H1 (cell line): ENCODE data around the gene ST6GALNAC5. TPM values are rescaled to one million over a fixed set of nuclear protein-coding genes. Genes with fewer than 3 reads are reported as not detected.

ENCODE experiments used
- CTCF ChIA-PET: fragments of 300-600 bp; sonication (Branson Sonifier 250); formaldehyde crosslinking; loops from one replicate; lab custom pipeline; 2021; ENCODE audit not compliant: partially characterized antibody; lab: Charles Lee
- POLR2A ChIA-PET: fragments of 300-600 bp; sonication (Branson Sonifier 250); formaldehyde crosslinking; loops from one replicate; lab custom pipeline; 2021; ENCODE audit warnings: inconsistent platforms; ENCODE audit not compliant: partially characterized antibody; lab: Charles Lee
- DNase-seq, 2 experiments: peaks; one replicate each; pipeline versions ENCODE4 v3.0.0 to v3.0.0-alpha.2; 2010 to 2022; ENCODE audit warnings: low spot score in 2 of 2, low read depth in 1 of 2, mixed read lengths in 1 of 2
- FAIRE-seq: peaks from 2 replicates; lab custom pipeline; 2011; peaks lifted over from hg19 to GRCh38; lab: Jason Lieb, UNC
- H2AFZ ChIP-seq: 2 replicates; pipeline ENCODE4 v1.8.1; 2012; ENCODE audit warnings: low read length, inconsistent platforms
- H2AK5ac ChIP-seq: 2 replicates; pipeline ENCODE4 v1.6.1; 2013; ENCODE audit warnings: low read depth, low read length
- H2BK120ac ChIP-seq: replicated peaks from 2 replicates; pipeline ENCODE3; 2013; ENCODE audit warnings: low read depth, low read length, inconsistent platforms
- H2BK12ac ChIP-seq: 2 replicates; pipeline ENCODE4 v1.6.1; 2013; ENCODE audit warnings: low read depth, low read length
- H2BK15ac ChIP-seq: 2 replicates; pipeline ENCODE4 v1.6.1; 2013; ENCODE audit warnings: low read length
- H2BK20ac ChIP-seq: 2 replicates; pipeline ENCODE4 v1.6.1; 2013; ENCODE audit warnings: low read length
- H2BK5ac ChIP-seq: 2 replicates; pipeline ENCODE4 v1.6.1; 2013; ENCODE audit warnings: low read depth, low read length
- H3K14ac ChIP-seq: 2 replicates; pipeline ENCODE4 v1.6.1; 2013; ENCODE audit warnings: inconsistent platforms; ENCODE audit not compliant: insufficient read length
- H3K18ac ChIP-seq: 2 replicates; pipeline ENCODE4 v1.6.1; 2013; ENCODE audit warnings: low read length; ENCODE audit errors: extremely low read depth
- H3K23ac ChIP-seq: 2 replicates; pipeline ENCODE4 v1.6.1; 2013; ENCODE audit warnings: inconsistent platforms; ENCODE audit not compliant: insufficient read length
- H3K23me2 ChIP-seq: 2 replicates; pipeline ENCODE4 v1.6.1; 2013; ENCODE audit warnings: low read depth, low read length
- H3K27ac ChIP-seq: 2 replicates; pipeline ENCODE4 v1.6.1; 2011; ENCODE audit warnings: low read depth, low read length, inconsistent platforms
- H3K27me3 ChIP-seq, 4 experiments: replicated peaks in 1 of 4; 1 replicate in 1 of 4; 2 replicates in 3 of 4; pipeline versions ENCODE4 v1.6.1 to v1.8.1; 2011 to 2013; ENCODE audit warnings: low read length in 3 of 4, mild to moderate bottlenecking in 3 of 4, inconsistent platforms in 2 of 4, mixed read lengths in 2 of 4, moderate library complexity in 1 of 4; ENCODE audit not compliant: control insufficient read depth in 3 of 4, insufficient read depth in 3 of 4; ENCODE audit errors: extremely low read depth in 1 of 4
- H3K36me3 ChIP-seq, 4 experiments: 2 replicates each; pipeline versions ENCODE4 v1.6.1 to v1.8.1; 2011 to 2013; ENCODE audit warnings: mild to moderate bottlenecking in 4 of 4, low read length in 3 of 4, moderate library complexity in 2 of 4, control low read depth in 1 of 4, inconsistent platforms in 1 of 4; ENCODE audit not compliant: insufficient read depth in 4 of 4, control insufficient read depth in 2 of 4
- H3K4ac ChIP-seq: replicated peaks from 2 replicates; pipeline ENCODE3; 2013; ENCODE audit warnings: low read length, low read depth, mixed read lengths, inconsistent platforms; ENCODE audit not compliant: insufficient read length
- H3K4me1 ChIP-seq, 4 experiments: replicated peaks in 1 of 4; 1 replicate in 1 of 4; 2 replicates in 3 of 4; pipeline versions ENCODE4 v1.6.1 to v1.8.1; 2011 to 2013; ENCODE audit warnings: low read length in 3 of 4, inconsistent platforms in 2 of 4, mixed read lengths in 1 of 4; ENCODE audit not compliant: insufficient read depth in 4 of 4, control insufficient read depth in 3 of 4
- H3K4me2 ChIP-seq, 2 experiments: 2 replicates each; pipeline versions ENCODE4 v1.6.1 to v1.8.1; 2011 to 2013; ENCODE audit warnings: low read depth in 2 of 2, low read length in 2 of 2, control low read depth in 1 of 2, inconsistent platforms in 1 of 2, mild to moderate bottlenecking in 1 of 2; ENCODE audit not compliant: insufficient read depth in 1 of 2
- H3K4me3 ChIP-seq, 4 experiments: fragments of 200-600, 300-600 bp in 1 of 4; sonication (generic), shearing (Covaris generic), sonication (Bioruptor Twin) in 1 of 4; 2 replicates each; pipeline versions ENCODE4 v1.5.1 to v1.8.1; 2011 to 2016; ENCODE audit warnings: low read length in 4 of 4, low read depth in 3 of 4, control low read depth in 2 of 4, inconsistent platforms in 2 of 4, mild to moderate bottlenecking in 2 of 4, mixed read lengths in 1 of 4, moderate library complexity in 1 of 4; ENCODE audit not compliant: insufficient read depth in 2 of 4; ENCODE audit errors: extremely low read depth in 1 of 4
- H3K56ac ChIP-seq: replicated peaks from 2 replicates; pipeline ENCODE3; 2013; ENCODE audit warnings: low read depth, mild to moderate bottlenecking, mixed read lengths, low read length, inconsistent platforms; ENCODE audit not compliant: insufficient read length
- H3K79me1 ChIP-seq: 2 replicates; pipeline ENCODE4 v1.6.1; 2013; ENCODE audit warnings: low read depth, low read length, control low read depth
- H3K79me2 ChIP-seq, 2 experiments: 2 replicates each; pipeline versions ENCODE4 v1.6.1 to v1.8.1; 2012 to 2013; ENCODE audit warnings: low read length in 2 of 2, mild to moderate bottlenecking in 2 of 2, inconsistent platforms in 1 of 2; ENCODE audit not compliant: insufficient read depth in 2 of 2, control insufficient read depth in 1 of 2
- H3K9ac ChIP-seq, 4 experiments: replicated peaks in 1 of 4; 1 replicate in 1 of 4; 2 replicates in 3 of 4; pipeline versions ENCODE4 v1.6.1 to v1.8.1; 2011 to 2013; ENCODE audit warnings: low read depth in 3 of 4, low read length in 3 of 4, control low read depth in 2 of 4, mild to moderate bottlenecking in 2 of 4, moderate library complexity in 2 of 4, inconsistent platforms in 1 of 4; ENCODE audit errors: extremely low read depth in 1 of 4
- H3K9me3 ChIP-seq, 2 experiments: 2 replicates each; pipeline versions ENCODE4 v1.6.1 to v1.8.1; 2012 to 2013; ENCODE audit warnings: mild to moderate bottlenecking in 2 of 2, moderate library complexity in 2 of 2, control low read depth in 1 of 2, inconsistent platforms in 1 of 2, low read depth in 1 of 2, low read length in 1 of 2, mixed read lengths in 1 of 2; ENCODE audit not compliant: insufficient read depth in 2 of 2
- H4K20me1 ChIP-seq, 2 experiments: replicated peaks in 1 of 2; 2 replicates each; pipeline versions ENCODE3 to v1.8.1; 2011 to 2013; ENCODE audit warnings: inconsistent platforms in 2 of 2, low read length in 2 of 2, mild to moderate bottlenecking in 1 of 2; ENCODE audit not compliant: insufficient read depth in 2 of 2, control insufficient read depth in 1 of 2
- H4K5ac ChIP-seq: 2 replicates; pipeline ENCODE4 v1.6.1; 2013; ENCODE audit warnings: low read length, low read depth, mixed read lengths, inconsistent platforms; ENCODE audit not compliant: insufficient read length
- H4K8ac ChIP-seq: 2 replicates; pipeline ENCODE4 v1.8.0; 2013; ENCODE audit warnings: mild to moderate bottlenecking, moderate library complexity, low read length, inconsistent platforms; ENCODE audit not compliant: insufficient read depth; ENCODE audit errors: extremely low read depth
- H4K91ac ChIP-seq: replicated peaks from 2 replicates; pipeline ENCODE3; 2013; ENCODE audit warnings: low read length, mixed read lengths, inconsistent platforms; ENCODE audit not compliant: insufficient read length
- BCL11A ChIP-seq, 2 experiments: IDR thresholded peaks; one replicate each; pipeline ENCODE4 v1.6.1; 2011; ENCODE audit warnings: low read depth in 2 of 2, low read length in 2 of 2, mild to moderate bottlenecking in 2 of 2
- CBX5 ChIP-seq: fragments of 300-800, 300-1000 bp; sonication (generic); IDR thresholded peaks from 2 replicates; pipeline ENCODE4 v1.7.1; 2016; ENCODE audit warnings: antibody characterized with exemption, low read length, low read depth
- CBX8 ChIP-seq: fragments of 300-800, 300-1000 bp; sonication (generic); IDR thresholded peaks from 2 replicates; pipeline ENCODE4 v1.7.1; 2016; ENCODE audit warnings: low read depth, low read length, borderline replicate concordance
- EZH2 ChIP-seq: fragments of 200-600 bp; sonication (generic); IDR thresholded peaks from 2 replicates; pipeline ENCODE4 v1.7.1; 2012; ENCODE audit warnings: low read depth, mild to moderate bottlenecking, moderate library complexity, low read length, inconsistent platforms; ENCODE audit not compliant: severe bottlenecking
- JUN ChIP-seq: IDR thresholded peaks from 2 replicates; pipeline ENCODE4 v1.6.1; 2011; ENCODE audit warnings: low read depth, mild to moderate bottlenecking, improper control_type of control experiment, low read length
- KDM4A ChIP-seq: IDR thresholded peaks from one replicate; pipeline ENCODE4 v1.7.1; 2012; ENCODE audit warnings: low read depth, mild to moderate bottlenecking, moderate library complexity, low read length, inconsistent platforms; ENCODE audit not compliant: severe bottlenecking
- MAX ChIP-seq: IDR thresholded peaks from 2 replicates; pipeline ENCODE4 v1.6.1; 2012; ENCODE audit warnings: inconsistent platforms
- POU5F1 ChIP-seq: IDR thresholded peaks from 2 replicates; pipeline ENCODE4 v1.6.1; 2011; ENCODE audit warnings: low read depth, mild to moderate bottlenecking, low read length, moderate library complexity
- RFX5 ChIP-seq: IDR thresholded peaks from 2 replicates; pipeline ENCODE4 v1.6.1; 2011; ENCODE audit warnings: low read depth, low read length, improper control_type of control experiment, borderline replicate concordance
- RXRA ChIP-seq: IDR thresholded peaks from 2 replicates; pipeline ENCODE4 v1.6.1; 2011; ENCODE audit warnings: low read depth, mild to moderate bottlenecking, low read length, moderate library complexity; ENCODE audit not compliant: insufficient read depth
- SP1 ChIP-seq: IDR thresholded peaks from 2 replicates; pipeline ENCODE4 v1.6.1; 2011; ENCODE audit warnings: low read depth, low read length
- TBP ChIP-seq: IDR thresholded peaks from 2 replicates; pipeline ENCODE4 v1.6.1; 2011; ENCODE audit warnings: low read depth, low read length, improper control_type of control experiment
- WGBS, 2 experiments: shearing (Covaris generic) in 1 of 2; methylation state at CpG; one replicate each; pipeline versions ENCODE4 v1.1.6 to v1.1.7; 2013 to 2015; ENCODE audit warnings: low lambda C conversion rate in 2 of 2, mixed read lengths in 2 of 2, inconsistent platforms in 1 of 2, low coverage in 1 of 2, missing lambda C conversion rate in 1 of 2; ENCODE audit not compliant: insufficient replicate concordance in 2 of 2, insufficient coverage in 1 of 2, insufficient read length in 1 of 2; ENCODE audit errors: extremely low coverage in 1 of 2, missing lambda C conversion rate in 1 of 2; 5-methylcytosine and 5-hydroxymethylcytosine counted together
- polyA plus RNA-seq, 7 experiments: library from polyadenylated mRNA; depleted of rRNA in 3 of 7; stranded (reverse) in 5 of 7; unstranded in 2 of 7; fragments of >200 nt in 5 of 7; fragments of 200-250 nt in 2 of 7; gene quantifications; 1 replicate in 5 of 7; 2 replicates in 1 of 7; 4 replicates in 1 of 7; pipeline versions ENCODE4 v1.2.1 to v1.2.3, GENCODE V29; 2011 to 2013; ENCODE audit warnings: missing spikeins in 2 of 7, mixed read lengths in 2 of 7
- total RNA-seq: library from RNA; stranded (reverse); fragmentation: NEBNext Ultra II Directional; extraction: Animal tissue kit (Norgen Biotek cat#: 25700); gene quantifications from 2 replicates; pipeline ENCODE4 v1.2.1, GENCODE V29; 2021
- TF ChIP-seq, protein P1 (sequence below): IDR thresholded peaks from 2 replicates; pipeline ENCODE4 v1.6.1; 2011; ENCODE audit warnings: low read depth, mild to moderate bottlenecking, low read length; ENCODE audit not compliant: insufficient read depth

Gene ST6GALNAC5
- total and polyA plus RNA-seq, 2 of the 8 experiments (the other 6 are each of a cell fraction or from before 2014, with no cell fraction given): 6.2 to 7.3 TPM

GRCh38 chr1:77047978-77048614, 180.8 kb downstream of the ST6GALNAC5 start:
- WGBS, 2 experiments: 91% methylated on average over 3 of the region's 3 CpGs; no CpG with 5 or more reads in 1 of the 2 experiments
- H3K27ac ChIP-seq: no peak overlapping the region
- H2BK15ac ChIP-seq: no peak overlapping the region
- no peak overlapping the region for H3K4me2 ChIP-seq
- no peak overlapping the region for H2BK12ac ChIP-seq
- ChIA-PET CTCF (interaction anchor here (0.7 to 1.4 kb wide), 5 partner anchors 9 to 1951 kb away, joined by 3 to 5 read pairs (median 4); no protein-coding TSS in a partner anchor), POLR2A (interaction anchor here (0.6 kb wide), 1 partner anchor 471 kb away, joined by 3 read pairs; no protein-coding TSS in a partner anchor)
- no peaks in the 10 kb centered on the region for H4K20me1 ChIP-seq
- no peaks in the 10 kb centered on the region for H3K4me1 ChIP-seq
- no peak overlapping the region for H3K4me3 ChIP-seq
- H3K79me1 ChIP-seq: no peaks in the 10 kb centered on the region
- H4K91ac ChIP-seq: no peak overlapping the region
- H4K8ac ChIP-seq: no peak overlapping the region
- H2AFZ ChIP-seq: no peak overlapping the region
- no peak overlapping the region for H3K14ac ChIP-seq
- FAIRE-seq (no peak), DNase-seq (no peak)
- no peaks in the 10 kb centered on the region for H3K27me3 ChIP-seq
- no peak overlapping the region for H2BK5ac ChIP-seq
- no peak overlapping the region for H3K4ac ChIP-seq
- H3K23me2 ChIP-seq: no peaks in the 10 kb centered on the region
- no peak overlapping the region for H2BK120ac ChIP-seq
- no peaks in the 10 kb centered on the region for H3K79me2 ChIP-seq
- H3K36me3 ChIP-seq: no peaks in the 10 kb centered on the region; a peak in 1 of 8 replicates
- H4K5ac ChIP-seq: no peak overlapping the region
- no peak overlapping the region for H3K18ac ChIP-seq
- H3K9me3 ChIP-seq: no peaks in the 10 kb centered on the region
- H3K9ac ChIP-seq: no peak overlapping the region
- no peak overlapping the region for H3K56ac ChIP-seq
- H2AK5ac ChIP-seq: no peak overlapping the region
- no peak overlapping the region for H2BK20ac ChIP-seq
- no peak overlapping the region for H3K23ac ChIP-seq
- TF ChIP-seq TBP (no peak), CBX5 (no peak), RFX5 (no peak), CBX8 (no peak), MAX (no peak), POU5F1 (no peak), BCL11A (IDR thresholded peaks at IDR 0.05; ENCODE audit: low read depth in 2 of 2, low read length in 2 of 2) (no peak), RXRA (no peak), KDM4A (no peak), JUN (no peak), SP1 (no peak), EZH2 (no peak)
- TF ChIP-seq, protein P1, sequence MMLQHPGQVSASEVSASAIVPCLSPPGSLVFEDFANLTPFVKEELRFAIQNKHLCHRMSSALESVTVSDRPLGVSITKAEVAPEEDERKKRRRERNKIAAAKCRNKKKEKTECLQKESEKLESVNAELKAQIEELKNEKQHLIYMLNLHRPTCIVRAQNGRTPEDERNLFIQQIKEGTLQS: no peak
